Inflammatory macrophage treated with lipopolysaccharide for 1 hour (primary cell): Measurements from ENCODE around the gene DDX39A.
A peak's percentile ranks its signal among the peaks of the same experiment; 100 is the strongest.

Source experiments
- DNase-seq, 2 donors: peaks; one replicate each; pipeline ENCODE4 v3.0.0-alpha.2; 2020 to 2022

DDX39A gene

DNA sequence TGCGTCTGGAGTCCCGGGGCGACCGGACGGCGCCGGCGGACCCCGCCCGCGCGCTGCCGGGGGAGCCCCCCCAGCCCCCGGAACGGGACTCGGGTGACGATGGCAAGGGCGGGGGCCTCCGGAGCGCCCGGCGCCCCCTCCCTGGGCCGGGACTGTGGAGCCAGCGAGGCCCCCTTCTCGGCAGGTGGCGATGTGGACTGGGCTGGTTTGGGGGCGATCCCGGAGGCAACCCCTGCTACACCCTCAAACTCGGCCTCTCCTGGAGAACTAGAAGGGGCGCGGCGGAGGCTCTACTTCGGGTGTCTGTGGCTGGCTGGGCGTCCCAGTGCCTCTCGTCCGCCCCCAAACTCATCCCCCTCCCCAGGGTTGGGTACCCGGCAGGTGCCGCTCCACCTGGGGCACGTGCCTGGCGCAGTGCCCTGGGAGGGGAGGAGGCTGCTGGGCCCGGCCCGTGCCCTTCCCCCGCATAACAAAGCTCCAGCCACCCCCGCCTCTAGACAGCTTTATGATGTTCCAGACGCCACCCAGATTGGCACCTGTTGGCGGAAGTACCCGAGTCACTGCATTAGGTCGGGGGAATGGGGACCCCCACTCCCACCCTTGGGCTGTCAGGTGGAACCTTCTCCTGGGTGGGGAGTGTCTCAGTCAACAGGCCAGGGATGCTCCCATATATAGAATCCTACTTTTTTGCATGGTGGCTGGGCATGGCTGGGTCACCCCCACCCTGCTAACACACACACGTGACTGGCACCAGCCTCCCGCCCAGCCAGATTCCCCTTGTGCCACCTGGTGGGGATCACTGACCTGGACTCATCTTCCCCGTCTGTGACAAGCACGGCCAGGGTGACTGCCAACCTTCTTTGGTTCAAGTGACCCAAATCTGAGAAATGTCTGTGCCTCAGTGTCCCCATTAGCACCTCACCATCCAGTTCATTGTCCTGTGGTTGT is 14.7 kb upstream of the DDX39A start:
- DNase-seq = no peak

- DNase-seq = no peak
Observed at GRCh38 chr19:14432791-14433553, 13.8 kb upstream of the DDX39A start, which contains the start of gene PKN1. Gene PKN1, plus strand, starts transcription at chr19:14433306. Its CDS starts 216 bp downstream, at chr19:14433522.

GRCh38 chr19:14430712-14431111 is 11.6 kb upstream of the DDX39A start:
- no peak for DNase-seq

DNA sequence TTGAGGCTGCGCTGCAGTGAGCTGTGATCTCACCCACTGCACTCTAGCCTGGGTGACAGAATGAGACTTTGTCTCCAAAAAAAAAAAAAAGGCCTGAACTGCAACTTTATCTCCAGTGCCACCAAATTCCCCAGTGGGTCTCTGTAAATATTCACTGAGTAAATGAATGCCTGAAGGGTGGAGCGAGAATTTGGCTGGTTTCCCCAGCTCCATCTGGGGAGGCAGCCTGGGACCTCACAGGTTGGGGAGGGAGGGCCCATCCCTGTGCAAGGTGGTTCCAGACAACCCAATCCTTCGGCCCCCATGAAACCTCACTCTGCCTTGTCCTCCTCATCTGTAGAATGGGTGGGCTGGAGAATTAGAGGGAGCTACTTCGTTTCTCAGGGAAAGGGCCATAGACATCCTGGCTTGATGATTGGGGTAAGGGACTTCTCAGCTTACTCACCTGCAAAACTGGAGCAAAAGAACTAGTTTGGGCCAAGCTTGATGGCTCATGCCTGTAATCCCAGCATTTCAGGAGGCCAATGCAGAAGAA is 9.8 kb upstream of the DDX39A start:
- DNase-seq = no peak

- DNase-seq = no peak
Observed at GRCh38 chr19:14427461-14427860, 8.3 kb upstream of the DDX39A start.

GRCh38 chr19:14425696-14426138 is 6.6 kb upstream of the DDX39A start:
- no peak for DNase-seq

DNA sequence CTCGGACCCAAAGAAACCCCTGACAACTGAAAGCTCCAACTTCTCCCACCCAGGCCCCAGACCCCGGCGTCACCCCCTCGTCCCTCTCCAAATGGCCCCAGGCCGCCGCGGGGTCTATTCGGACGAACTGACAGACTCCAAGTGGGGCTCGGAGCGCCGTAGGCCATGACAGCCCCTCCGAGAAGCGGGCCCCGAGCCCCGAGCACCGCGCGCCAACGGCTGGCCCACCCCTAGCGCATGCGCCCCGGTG is 360 bp downstream of the DDX39A start:
- DNase-seq = peak in 1 of 2 donors; percentile 61

DNA sequence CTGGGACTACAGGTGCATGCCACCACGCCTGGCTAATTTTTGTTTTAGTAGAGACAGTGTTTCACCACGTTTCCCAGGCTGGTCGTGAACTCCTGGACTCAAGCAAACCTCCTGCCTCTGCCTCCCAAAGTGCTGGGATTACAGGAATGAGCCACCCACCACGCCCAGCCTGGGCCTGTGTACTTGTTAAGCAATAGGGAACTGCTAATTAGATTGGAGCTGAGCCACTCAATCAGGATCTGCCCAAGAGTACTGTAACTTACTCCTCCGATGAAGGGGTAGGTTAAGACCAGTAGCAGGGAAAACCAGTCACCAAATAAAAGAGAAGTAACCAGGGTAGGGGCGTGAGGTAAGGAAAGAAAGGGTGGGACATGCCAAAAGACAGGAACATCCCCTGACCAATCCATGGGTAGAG is 2.3 kb downstream of the DDX39A start:
- peak; percentile 38 to 62 for DNase-seq

DNA sequence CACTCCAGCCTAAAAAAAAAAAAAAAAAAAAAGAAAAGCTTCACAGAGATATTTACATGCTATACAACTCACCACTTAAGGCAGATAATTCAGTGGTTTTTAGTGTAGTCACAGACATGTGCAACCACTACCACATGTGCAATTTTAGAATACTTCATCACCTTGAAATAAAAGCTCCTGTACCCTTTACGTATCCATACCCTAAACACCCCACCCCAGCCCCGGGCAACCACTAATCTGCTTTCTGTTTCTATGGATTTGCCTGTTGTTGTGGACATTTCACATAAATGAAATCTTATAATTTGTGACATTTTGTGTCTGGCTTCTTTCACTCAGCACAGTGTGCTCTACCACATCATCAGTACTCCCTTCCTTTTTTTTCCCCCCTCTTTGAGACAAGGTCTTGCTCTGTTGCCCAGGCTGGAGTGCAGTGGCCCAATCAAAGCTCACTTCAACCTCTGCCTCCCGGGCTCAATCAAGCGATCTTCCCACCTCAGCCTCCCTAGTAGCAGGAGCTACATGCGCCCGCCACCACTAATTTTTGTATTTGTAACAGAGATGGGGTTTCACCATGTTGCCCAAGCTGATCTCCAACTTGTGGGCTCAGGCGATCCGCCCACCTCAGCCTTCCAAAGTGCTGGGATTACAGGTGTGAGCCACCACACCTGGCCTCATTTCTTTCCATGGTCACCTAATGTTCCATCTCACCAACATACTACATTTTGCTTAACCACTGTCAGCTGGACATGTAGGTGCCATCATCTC is 4.0 kb downstream of the DDX39A start:
- DNase-seq = no peak

- no peak for DNase-seq
Observed at GRCh38 chr19:14413693-14414181, 5.4 kb downstream of the DDX39A start.

GRCh38 chr19:14412996-14413692 is 6.0 kb downstream of the DDX39A start:
- no peak for DNase-seq

DNA sequence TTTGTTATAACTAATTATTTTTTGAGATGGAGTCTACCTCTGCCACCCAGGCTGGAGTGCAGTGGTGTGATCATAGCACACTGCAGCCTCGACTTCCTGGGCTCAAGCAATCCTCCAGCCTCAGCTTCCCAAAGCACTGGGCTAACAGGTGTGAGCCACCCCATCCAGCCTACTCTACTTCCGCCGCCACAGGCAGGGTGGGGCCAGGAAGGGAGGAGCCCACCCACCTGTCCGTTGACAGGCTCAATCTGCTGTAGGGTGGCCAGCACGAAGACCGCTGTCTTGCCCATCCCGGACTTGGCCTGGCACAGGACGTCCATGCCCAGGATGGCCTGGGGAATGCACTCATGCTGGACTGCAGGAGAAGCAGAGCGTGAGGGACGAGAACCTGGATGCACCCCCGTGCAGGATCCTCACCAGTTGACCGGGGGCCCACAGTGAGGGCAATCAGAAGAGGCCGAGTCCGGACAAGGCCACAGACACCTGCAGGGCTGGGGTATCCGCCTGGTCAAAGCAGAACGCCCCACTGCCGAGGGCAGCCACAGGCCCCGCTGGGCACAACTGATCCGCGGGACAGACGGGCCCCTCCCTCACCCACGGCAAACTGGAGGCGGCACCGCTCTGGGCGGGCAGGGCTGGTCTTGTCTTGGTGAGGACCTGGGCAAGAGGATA is 6.7 kb downstream of the DDX39A start:
- DNase-seq = no peak

DNA sequence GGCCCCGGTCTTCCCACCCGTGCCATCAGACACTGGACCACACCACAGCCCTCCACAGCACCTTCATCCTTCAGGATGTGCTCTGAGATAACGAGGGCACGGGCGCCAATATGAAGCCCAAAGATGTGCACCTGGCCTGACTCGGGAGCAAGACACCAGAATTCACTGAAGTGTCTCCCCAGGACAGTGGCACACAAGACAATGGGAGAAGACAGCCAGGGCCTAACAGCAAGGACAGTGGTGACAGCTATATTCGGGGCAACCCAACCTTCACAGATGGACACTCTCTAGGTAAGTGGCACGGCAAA is 7.2 kb downstream of the DDX39A start:
- no peak for DNase-seq

GRCh38 chr19:14411161-14411937 is 7.8 kb downstream of the DDX39A start:
- DNase-seq = no peak

- no peak for DNase-seq
Observed at GRCh38 chr19:14410091-14411051, 8.8 kb downstream of the DDX39A start.

- DNase-seq = no peak
Observed at GRCh38 chr19:14409146-14410023, 9.8 kb downstream of the DDX39A start.

DNA sequence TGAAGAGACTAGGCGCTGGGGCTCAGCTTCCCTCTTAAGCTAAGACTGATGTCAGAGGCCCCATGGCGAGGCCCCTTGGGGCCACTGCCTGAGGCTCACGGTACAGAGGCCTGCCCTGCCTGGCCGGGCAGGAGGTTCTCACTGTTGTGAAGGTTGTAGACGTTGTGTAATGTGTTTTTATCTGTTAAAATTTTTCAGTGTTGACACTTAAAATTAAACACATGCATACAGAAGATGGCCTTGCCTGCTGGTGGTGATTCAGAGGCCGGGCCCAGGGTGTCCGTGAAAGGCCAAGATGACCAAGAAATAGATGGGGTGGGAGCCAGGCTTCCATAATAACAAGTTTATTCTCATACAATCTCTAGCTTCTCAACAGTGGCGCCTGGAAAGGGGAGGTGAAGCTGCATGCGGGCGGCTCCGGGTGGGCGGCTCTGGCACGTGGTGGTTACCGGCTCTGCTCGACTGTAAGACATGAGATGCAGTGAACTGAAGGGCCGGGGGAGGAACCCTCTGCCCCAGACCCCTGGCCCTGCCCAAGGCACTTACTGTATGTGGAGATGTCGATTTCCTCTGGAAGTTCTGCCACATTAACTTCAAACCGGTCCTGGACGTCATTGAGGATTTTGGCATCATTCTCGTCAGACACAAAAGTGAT is 10.5 kb downstream of the DDX39A start:
- DNase-seq = no peak
